Epithelial cell of umbilical artery (primary cell): ENCODE results near the gene HSD17B14. TPM values are rescaled to one million over a fixed set of nuclear protein-coding genes. Genes with fewer than 3 reads are reported as not detected.

Experiments used
- total RNA-seq: library from RNA; depleted of rRNA; stranded (reverse); fragments of >200 nt; gene quantifications from 2 replicates; pipeline ENCODE4 v1.2.3, GENCODE V29; 2014

HSD17B14 gene
- total RNA-seq = 5.8 and 13.2 TPM in 2 replicates

GRCh38 chr19:48836089-48837017, at the start of gene HSD17B14:
Gene HSD17B14, minus strand, starts transcription at chr19:48836491. Its CDS starts 80 bp downstream, at chr19:48836411.

GRCh38 chr19:48872182-48872883, 36.0 kb upstream of the HSD17B14 start, which contains the start of gene PPP1R15A:
Gene PPP1R15A, plus strand, starts transcription at chr19:48872421. Its CDS starts 813 bp downstream, at chr19:48873234.

GRCh38 chr19:48868114-48868886, 32.0 kb upstream of the HSD17B14 start, which contains the start of gene PLEKHA4:
Gene PLEKHA4, minus strand, starts transcription at chr19:48868617. Its CDS starts 997 bp downstream, at chr19:48867620.

Other genes starting within 250 kb of the HSD17B14 start
- not detected in 2 replicates for gene SPACA4, start 229.7 kb downstream of the HSD17B14 start, total RNA-seq
- 0.65 and 1.1 TPM in 2 replicates for gene FAM83E, start 221.4 kb downstream of the HSD17B14 start, total RNA-seq
- gene RPL18, start 217.3 kb downstream of the HSD17B14 start, total RNA-seq = 2,633 and 3,123 TPM in 2 replicates
- 8.4 and 10.5 TPM in 2 replicates for gene SPHK2, start 217.0 kb downstream of the HSD17B14 start, total RNA-seq
- gene DBP, start 199.1 kb downstream of the HSD17B14 start, total RNA-seq = 1.2 and 1.6 TPM in 2 replicates
- 0.65 and 1.2 TPM in 2 replicates for gene CA11, start 190.3 kb downstream of the HSD17B14 start, total RNA-seq
- not detected in 2 replicates for gene NTN5, start 163.5 kb downstream of the HSD17B14 start, total RNA-seq
- gene FUT2, start 140.5 kb downstream of the HSD17B14 start, total RNA-seq = not detected in 2 replicates
- 0.32 TPM in 1 of 2 replicates, not detected in the other for gene MAMSTR, start 116.8 kb downstream of the HSD17B14 start, total RNA-seq
- 68.2 and 85.8 TPM in 2 replicates for gene RASIP1, start 95.9 kb downstream of the HSD17B14 start, total RNA-seq
- gene IZUMO1, start 89.6 kb downstream of the HSD17B14 start, total RNA-seq = 0.30 and 0.32 TPM in 2 replicates
- 5.5 and 6.4 TPM in 2 replicates for gene FUT1, start 83.8 kb downstream of the HSD17B14 start, total RNA-seq
- not detected in 2 replicates for gene FGF21, start 81.0 kb downstream of the HSD17B14 start, total RNA-seq
- 47.4 TPM in 2 replicates for gene BCAT2, start 25.5 kb downstream of the HSD17B14 start, total RNA-seq
- gene PLEKHA4, start 32.1 kb upstream of the HSD17B14 start, total RNA-seq = 1.9 and 2.7 TPM in 2 replicates
- gene PPP1R15A, start 35.9 kb upstream of the HSD17B14 start, total RNA-seq = 24.4 and 27.2 TPM in 2 replicates
- gene TULP2, start 62.3 kb upstream of the HSD17B14 start, total RNA-seq = 0.32 TPM in 1 of 2 replicates, not detected in the other
- gene NUCB1, start 63.8 kb upstream of the HSD17B14 start, total RNA-seq = 86.9 and 92.9 TPM in 2 replicates
- gene DHDH, start 97.2 kb upstream of the HSD17B14 start, total RNA-seq = not detected in 2 replicates
- gene BAX, start 118.4 kb upstream of the HSD17B14 start, total RNA-seq = 137 and 154 TPM in 2 replicates
- 777 and 969 TPM in 2 replicates for gene FTL, start 128.8 kb upstream of the HSD17B14 start, total RNA-seq
- 22.9 and 25.3 TPM in 2 replicates for gene GYS1, start 156.8 kb upstream of the HSD17B14 start, total RNA-seq
- gene RUVBL2, start 157.4 kb upstream of the HSD17B14 start, total RNA-seq = 364 and 391 TPM in 2 replicates
- gene LHB, start 180.6 kb upstream of the HSD17B14 start, total RNA-seq = not detected in 2 replicates
- gene CGB3, start 187.8 kb upstream of the HSD17B14 start, total RNA-seq = not detected in 2 replicates
- gene CGB2, start 195.4 kb upstream of the HSD17B14 start, total RNA-seq = 0.46 TPM in 1 of 2 replicates, not detected in the other
- not detected in 2 replicates for gene CGB1, start 200.4 kb upstream of the HSD17B14 start, total RNA-seq
- 0.65 TPM in 1 of 2 replicates, not detected in the other for gene CGB5, start 207.4 kb upstream of the HSD17B14 start, total RNA-seq
- not detected in 2 replicates for gene CGB8, start 212.6 kb upstream of the HSD17B14 start, total RNA-seq
- under 0.01 and 0.30 TPM in 2 replicates for gene CGB7, start 221.3 kb upstream of the HSD17B14 start, total RNA-seq
- gene NTF4, start 228.3 kb upstream of the HSD17B14 start, total RNA-seq = not detected in 2 replicates
- not detected in 2 replicates for gene KCNA7, start 236.2 kb upstream of the HSD17B14 start, total RNA-seq
- gene SNRNP70, start 249.0 kb upstream of the HSD17B14 start, total RNA-seq = 126 and 150 TPM in 2 replicates